GM19397 (cell line): ENCODE measurements around the gene ARHGAP8.
"Not testable (repeated sequence)": the region's sequence is repeated elsewhere in the genome, so short reads cannot be mapped to it uniquely, and the experiment has no call there.

Experiments
- ATAC-seq: cut with Tn5 transposase; IDR thresholded peaks from one replicate; pipeline ENCODE4 v1.9.1; 2021; ENCODE audit warnings: mild to moderate bottlenecking, moderate library complexity; ENCODE audit not compliant: unreplicated experiment

ARHGAP8 gene

DNA sequence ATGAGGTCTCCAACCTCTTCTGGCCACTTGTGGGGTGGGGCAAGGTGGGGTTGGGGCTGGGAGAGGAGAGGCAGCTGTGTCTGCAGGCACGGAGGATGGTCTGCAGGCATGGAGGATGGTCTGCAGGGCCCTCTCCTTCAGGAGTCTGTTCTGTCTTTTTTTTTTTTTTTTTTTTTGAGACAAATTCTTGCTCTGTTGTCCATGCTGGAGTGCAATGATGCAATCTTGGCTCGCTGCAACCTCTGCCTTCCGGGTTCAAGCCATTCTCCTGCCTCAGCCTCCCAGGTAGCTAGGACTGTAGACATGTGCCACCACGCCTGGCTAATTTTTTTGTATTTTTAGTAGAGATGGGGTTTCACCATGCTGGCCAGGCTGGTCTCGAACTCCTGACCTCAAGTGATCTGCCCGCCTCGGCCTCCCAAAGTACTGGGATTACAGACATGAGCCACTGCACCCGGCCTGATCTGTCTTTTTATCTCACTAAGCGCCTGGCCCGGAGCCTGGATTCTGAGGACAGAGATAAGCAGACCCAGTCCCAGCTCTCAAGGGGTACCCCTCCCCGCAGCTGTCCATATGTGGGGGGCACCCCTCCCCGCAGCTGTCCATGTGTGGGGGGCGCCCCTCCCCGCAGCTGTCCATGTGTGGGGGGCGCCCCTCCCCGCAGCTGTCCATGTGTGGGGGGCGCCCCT is 47.7 kb downstream of the ARHGAP8 start:
- ATAC-seq, result not testable (repeated sequence)

DNA sequence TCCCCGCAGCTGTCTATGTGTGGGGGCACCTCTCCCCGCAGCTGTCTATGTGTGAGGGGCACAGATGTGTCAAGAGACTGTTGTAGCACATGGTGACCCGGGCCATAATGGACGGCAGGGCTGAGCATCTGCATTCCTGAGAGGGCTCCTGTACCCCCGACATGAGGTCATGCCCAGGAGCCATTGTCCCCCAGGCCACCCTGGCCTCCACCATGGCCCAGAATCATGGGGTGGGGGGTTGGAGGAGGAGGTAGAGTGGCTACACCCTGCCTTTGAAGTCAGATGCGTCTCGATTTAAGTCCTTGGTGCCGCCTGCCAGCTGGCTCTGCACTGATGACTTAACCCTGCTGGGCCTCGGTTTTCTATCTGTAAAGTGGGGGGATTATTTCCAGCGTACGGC is 49.1 kb downstream of the ARHGAP8 start:
- no peak for ATAC-seq

DNA sequence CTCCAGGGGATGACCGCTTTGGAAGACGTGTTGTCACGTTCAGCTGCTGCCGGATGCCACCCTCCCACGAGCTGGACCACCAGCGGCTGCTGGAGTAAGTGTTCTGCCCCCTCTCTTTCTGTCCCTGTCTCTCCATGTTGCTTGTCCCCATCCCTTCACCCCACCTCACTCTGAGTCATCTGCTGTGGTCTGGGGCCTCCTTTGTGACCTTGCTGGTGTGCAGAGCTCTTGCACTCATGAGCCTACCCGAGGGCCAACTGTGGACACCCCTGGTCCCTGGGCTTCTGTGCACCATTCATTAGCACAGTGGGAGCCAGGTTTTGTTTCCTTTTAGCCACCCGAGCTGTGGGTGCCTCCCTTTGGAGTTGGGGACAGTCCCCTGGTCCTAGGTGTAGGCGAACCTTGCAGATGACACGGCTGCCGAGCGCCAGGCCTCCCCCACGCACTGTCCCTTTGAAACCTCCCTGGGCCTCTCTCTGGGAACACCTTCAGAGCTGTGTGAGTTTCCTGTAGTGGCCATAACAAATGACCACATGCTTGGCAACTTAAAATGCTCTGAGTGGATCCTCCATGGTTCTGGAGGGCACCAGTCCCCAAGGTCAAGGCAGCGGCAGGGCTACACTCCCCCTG is 49.8 kb downstream of the ARHGAP8 start:
- no peak for ATAC-seq

DNA sequence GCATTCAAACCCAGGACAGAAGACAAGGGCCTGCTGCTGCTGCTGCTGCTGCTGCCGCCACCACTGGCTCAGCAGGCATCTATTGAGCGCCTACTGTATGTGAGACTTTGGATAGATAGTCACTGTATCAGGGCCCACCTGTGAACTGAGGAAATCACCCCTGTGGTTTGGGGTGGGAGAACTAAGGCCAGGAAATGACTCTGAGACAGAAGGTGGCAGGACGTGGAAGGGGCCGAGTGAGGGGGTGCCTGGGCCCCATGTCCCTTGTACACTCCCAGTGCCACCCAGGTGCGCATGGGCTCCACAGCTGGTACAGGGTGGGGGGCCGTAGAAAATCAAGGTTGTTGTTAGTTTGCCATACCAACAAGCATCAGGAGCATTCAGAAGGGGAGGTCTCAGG is 50.6 kb downstream of the ARHGAP8 start:
- ATAC-seq, result no peak

DNA sequence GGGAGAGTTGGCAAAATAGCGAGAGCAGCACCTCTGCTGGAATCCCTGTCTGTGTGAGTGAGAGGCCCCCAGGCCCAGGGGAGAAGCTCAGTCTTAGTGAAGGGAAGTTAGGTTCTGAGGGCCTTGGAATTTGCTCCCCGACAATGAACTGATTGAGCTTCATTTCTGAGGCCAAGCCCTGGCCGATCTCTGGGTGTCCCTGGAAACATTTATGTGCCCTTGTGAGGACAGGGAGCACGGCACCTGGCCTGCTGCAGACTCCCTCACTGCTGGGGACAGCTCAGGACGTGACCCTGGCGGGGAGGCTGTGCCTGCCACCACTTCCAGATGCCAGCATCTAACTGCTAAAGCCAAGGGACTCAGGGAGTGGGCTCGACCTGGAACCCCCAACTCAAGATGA is 52.0 kb downstream of the ARHGAP8 start:
- ATAC-seq, result no peak

DNA sequence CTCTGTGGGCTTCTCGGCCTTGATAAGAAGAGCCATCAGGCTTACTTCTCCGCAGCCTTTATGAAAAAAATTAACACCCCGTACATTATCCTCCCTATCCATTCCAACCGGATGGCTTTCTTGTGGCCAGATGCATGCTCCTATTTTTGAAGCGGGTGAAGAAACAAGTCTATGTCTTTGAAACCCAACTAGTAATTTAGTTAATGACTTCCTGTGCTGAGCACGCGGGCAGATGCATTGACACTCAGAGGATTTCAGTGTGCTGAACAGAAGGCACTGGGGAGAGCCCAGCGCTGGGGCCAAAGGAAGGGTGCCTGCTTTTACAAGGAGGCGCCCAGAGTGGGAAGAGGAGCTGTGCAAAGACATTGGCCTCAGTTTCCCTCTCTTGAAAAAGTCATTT is 53.3 kb downstream of the ARHGAP8 start:
- ATAC-seq, result no peak

DNA sequence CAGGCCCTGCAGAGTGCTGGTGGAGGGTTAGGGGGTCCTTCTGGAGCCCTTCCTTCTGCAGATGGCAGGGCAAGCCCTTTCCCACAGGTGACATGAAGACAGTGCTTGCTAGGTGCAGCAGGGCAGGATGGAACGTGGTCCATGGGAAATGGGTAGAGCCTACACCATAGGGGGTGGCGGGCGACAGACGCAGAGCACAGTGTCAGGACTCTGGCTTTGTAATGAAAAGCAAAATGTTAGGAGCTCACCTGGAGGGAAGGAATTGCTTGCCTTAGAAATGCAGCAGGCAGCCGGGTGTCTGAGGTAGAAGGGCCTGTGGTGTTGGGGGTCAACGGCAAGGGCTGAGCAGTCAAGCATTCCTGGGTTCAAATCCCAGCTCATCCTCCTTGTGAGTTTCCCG is 54.9 kb downstream of the ARHGAP8 start:
- no peak for ATAC-seq

DNA sequence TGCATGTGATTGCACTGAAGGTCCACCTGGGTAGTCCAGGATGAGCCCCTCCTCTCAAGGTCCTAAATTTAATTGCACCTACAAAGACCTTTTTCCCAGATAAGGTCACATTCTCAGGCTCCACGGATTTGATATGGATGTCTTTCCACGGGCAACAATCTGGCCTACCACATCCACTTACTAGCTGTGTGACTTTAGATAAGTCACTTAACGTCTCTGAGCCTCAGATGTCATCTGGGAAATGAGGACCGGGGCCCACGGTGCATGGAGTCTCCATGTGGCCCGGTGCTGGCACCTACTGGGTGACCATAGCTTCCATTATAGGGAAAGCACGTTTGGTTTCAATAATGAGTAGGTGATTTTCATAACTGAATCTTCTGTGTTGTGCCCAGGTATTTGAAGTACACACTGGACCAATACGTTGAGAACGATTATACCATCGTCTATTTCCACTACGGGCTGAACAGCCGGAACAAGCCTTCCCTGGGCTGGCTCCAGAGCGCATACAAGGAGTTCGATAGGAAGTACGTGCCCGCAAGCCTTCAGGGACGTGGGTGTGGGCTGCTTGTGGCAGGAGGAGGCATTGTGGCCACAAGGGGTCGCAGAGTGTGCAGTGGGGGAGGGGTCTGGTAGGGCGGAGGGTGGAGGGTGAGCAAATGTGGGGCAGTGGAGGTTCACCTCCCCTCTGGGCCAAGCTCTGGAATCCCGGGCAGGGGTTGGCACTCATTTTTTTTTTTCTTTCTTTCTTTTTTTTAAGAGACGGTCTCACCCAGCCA is 55.7 kb downstream of the ARHGAP8 start:
- no peak for ATAC-seq

DNA sequence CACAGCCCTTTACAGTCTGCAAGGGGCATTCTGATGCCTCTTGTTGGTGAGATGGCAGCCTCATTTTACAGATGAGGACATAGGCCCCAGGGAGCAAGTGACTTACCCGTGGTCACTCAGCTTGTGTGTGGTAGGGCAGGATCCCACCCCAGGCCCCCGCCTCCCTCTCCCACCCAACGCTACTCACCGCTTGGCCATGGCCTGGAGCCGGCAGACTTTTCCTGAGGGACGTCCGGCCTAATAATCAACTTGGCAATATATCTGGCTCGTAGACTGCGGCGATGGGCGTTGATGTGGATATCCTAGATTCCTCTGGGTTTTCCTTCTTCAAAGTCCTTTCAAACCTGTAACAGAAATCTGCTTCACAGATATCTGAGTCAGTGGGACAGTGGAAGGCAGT is 57.1 kb downstream of the ARHGAP8 start:
- ATAC-seq, result no peak

DNA sequence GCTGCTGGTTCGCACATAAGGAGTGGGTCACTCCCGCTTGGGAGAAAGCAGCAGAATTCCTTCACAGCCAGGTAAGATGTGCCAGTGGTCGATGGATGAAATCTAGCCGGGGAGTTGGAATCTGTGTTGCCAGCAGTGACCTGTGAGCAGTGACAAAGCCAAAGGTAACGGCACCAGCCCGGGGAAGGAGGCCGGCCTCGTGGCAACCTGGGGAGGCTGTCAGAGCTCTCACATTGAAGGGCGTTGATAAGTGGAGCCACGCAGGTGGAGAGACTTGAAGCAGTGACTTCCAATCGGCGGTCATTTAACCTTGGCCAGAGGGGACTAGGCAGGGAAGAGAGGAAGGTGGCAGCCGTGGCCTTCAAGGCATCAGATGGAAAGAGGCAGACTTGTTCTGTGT is 58.8 kb downstream of the ARHGAP8 start:
- no peak for ATAC-seq

DNA sequence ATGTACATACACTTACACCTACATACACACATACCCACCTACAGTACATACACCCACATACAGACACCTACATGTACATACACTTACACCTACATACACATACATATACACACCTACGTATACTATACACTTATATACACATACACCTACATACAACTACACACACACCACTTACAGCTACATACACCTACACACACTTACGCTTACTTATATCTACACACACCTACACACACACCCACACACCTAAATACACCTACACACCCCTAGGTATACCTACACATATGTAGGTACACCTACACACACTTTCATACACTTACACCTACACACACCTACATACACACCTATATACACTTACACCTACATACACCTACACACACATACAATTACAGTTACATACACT is 61.0 kb downstream of the ARHGAP8 start:
- ATAC-seq, result no peak

DNA sequence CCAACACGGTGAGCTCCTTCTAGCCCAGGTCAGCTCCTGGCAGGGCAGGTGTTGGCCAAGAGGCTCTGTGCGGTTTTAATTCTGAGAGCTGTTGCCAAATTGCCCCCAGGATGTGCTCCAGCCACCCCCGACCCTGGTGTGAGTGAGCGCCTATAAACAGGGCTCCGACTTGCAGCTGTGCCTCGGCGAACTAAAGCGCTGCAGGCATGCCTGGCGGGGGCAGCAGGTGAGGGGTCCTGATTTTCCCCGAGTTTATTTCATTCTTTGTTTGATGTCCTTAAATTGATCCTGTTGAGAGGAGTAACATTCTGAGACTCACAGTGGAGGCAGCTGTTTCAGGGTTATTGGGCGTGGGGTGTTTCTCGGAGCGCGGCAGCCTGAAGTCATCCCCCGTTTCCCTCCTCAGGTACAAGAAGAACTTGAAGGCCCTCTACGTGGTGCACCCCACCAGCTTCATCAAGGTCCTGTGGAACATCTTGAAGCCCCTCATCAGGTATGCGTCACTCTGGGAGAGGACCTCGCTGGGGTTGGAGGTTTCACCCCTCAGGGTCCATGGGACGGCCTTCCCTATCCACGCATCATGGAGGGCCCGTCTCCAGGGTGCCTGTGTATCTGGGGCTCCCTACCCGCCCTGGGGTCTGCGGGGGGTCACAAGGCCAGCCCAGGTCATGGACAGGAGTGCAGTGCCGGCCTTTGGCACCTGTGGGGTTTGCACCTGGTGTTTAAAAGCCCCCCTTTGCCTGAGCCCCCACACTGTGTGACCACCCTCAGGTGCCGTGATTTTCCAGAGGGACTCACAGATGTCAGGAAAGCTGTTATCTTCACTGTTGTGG is 62.1 kb downstream of the ARHGAP8 start:
- no peak for ATAC-seq

DNA sequence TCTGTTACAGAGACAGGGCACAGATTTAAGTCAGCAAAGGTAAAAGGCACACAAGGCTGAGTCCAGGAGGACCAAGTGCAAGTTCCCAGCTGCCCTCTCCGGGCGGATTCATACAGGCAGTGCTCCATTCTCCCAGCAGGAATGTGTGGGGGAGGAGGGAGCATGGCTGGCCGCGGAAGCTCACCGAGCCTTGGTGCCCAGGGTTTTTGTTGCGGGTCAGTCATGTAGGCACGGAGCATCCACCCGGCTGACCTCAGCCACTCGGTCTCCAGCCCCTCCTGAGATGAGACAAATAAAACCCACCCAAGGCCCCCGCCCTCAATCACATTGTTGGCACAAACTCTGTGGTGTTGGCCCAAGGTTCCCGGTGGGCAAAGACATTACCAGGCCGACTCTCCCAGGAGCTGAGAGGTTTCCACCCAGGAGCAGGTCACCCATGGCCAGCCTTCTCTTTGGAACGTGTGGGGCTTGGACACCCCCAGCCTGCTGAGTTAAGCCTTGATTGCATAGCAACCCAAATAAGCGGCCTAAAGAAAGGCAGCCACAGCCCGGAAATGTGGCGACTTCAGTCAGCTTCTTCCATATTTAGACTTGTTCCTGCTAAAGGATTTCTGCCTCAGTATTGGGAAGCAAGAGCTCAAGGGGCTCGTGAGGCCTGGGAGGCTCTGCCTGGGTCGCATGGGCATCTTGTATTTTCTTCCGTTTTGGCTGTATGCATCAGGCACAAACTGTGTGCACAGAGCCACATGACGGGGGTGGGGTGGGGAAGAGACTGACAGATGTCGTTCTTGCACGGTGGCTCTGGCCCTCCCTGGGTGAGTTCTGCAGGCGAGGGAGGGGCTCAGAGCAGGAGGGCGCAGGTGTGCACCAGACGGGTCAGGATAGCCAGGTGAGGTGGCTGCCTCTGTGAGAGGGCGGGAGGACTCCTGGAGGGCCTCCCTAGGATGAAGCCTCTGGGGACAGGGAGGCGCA is 63.0 kb downstream of the ARHGAP8 start:
- ATAC-seq, result no peak

DNA sequence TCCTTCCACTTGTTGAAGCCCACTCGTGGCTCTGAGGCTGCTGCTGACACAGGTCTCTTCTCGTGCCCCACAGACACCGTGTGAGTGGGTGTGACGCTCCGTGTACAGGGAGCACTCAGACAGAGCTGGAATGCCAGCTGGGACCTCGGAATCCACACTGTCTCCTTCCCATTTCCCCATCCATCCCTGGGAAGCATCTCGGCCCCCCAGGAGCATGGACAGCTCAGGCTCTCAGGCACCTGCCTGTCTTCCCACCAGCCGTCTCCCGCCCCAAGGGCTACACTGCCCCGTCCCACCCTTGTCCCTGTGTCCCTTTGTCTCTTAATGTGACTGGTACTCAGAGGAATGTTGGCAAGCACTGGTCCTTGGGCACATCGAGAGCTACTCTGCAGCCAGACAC is 63.8 kb downstream of the ARHGAP8 start:
- no peak for ATAC-seq

DNA sequence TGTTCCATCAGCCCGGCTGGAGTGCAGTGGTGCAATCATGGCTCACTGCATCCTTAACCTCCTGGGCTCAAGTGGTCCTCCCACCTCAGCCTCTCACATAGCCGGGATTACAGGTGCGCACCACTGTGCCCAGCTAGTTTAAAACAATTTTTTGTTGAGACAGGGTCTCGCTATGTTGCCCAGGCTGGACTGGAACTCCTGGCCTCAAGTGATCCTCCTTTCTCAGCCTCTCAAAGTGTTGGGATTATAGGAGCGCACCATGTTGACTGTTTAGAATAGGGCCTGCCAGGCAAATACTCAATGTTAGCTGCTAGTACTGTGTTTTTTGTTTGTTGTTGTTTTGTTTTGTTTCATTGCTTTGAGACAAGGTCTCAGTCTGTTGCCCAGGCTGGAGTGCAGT is 66.4 kb downstream of the ARHGAP8 start:
- no peak for ATAC-seq

DNA sequence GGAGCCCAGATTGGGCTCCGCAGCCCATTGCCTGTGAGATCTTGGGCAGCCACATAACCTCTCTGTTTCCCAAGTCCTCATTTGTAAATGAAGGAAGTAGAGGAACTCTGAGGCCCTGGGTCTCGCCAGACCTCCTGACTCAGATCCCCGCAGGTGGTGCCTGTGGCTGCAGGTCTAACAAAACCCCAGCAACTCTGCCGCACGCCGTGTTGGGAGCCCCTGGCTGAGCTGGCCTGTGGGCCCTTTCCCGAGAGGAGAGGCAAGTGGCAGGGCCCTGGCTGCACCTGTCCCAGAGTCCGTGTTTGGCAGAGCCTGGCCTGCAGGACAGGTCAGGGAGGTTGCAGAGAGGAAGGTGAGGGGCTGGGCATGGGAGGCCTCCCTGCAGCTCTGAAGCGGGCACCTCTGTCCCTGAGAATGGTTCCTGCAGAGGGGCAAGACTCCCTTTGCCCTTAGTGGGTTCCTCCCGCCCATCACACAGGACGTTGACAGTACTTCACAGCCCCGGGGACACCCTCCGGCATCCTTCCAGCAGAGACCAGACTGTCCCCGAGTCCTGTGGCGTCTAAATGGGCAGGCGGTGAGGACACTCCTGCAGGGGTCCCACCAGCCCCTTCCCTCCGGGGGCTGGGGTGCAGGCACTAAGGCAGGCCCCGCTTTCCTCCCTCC is 67.7 kb downstream of the ARHGAP8 start:
- no peak for ATAC-seq

DNA sequence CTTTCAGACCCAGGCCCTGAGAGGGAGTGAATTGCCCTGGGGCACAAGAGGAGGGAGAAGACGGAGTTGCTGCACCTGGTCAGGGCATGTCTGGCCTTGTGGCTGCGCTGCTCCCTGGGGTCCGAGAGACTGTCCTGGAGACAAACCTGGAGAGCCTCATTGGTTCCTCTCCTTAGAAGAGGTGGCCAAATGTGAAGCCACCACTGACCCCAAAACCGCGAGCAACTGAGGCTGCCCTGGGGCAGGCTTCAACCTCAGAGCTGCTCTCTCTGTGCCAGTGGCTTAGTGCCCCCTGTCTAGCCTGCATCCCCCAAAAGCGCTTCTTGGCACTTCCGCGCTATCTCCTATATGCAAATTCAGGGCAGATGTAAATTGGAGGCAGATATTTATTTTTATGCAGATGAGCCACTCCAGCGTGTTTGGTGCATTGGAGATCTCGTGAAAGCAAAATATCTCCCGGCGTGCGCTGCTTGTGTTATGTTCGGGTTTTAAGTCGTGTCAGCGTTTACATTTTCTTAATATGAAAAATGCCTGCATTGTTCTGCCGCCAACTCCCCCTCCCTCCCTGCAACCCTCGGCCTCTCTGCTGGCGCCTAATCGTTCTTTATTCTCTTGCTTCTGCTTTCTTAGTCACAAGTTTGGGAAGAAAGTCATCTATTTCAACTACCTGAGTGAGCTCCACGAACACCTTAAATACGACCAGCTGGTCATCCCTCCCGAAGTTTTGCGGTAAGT is 69.5 kb downstream of the ARHGAP8 start:
- ATAC-seq, result no peak

DNA sequence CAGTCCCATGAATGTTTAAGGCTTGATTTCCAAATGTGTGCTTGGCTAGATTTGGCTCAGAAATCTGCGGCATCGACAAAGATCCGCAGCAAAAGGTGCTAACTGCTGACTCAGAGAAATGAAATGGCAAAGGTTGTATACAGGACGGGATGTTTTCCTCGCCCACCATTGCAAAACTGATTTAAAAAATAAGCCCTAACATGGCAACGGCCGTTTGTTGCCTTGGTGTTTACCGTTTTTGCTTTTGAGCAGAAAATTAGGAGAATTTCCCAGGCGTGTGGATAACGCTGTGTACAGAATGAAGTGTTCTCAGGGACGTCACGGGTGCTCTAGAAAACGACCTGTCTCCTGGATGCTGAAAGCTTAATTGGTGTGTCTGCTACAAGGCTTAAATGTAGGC is 70.2 kb downstream of the ARHGAP8 start:
- no peak for ATAC-seq

DNA sequence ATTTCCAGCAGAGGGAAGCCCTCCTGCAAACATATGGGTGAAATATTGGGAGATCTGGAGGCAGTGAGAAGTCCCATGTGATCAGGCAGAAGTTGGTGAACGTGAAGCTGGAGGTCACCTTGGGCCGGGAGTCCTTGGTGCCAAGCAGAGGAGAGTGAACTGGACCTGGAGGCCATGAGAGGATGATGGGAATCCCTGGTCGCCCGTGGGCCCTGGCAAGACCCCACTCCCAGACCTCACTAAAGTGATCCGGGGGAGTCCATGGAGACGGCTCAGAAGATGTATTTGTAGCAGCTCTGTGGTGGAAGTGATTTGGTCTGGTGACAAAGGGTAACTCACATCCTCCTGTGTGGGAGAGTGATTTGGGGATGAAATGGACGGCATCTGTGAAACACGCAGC is 71.0 kb downstream of the ARHGAP8 start:
- ATAC-seq, result no peak
